ENCODE data around the gene FAM234B.

GRCh38 chr12:13094367-13094766, 50.2 kb downstream of the FAM234B start:
- TF ChIP-seq CTCF (IDR thresholded peaks at IDR 0.05) (no peak), POLR2A (IDR thresholded peaks at IDR 0.05) (no peak)
